CD4-positive, alpha-beta T cell treated with Interferon gamma for 1 hour (primary cell): ENCODE data around the gene TTK.

Source experiments
- DNase-seq: peaks from one replicate; pipeline ENCODE4 v3.0.0-alpha.2; 2020

Gene TTK

DNA sequence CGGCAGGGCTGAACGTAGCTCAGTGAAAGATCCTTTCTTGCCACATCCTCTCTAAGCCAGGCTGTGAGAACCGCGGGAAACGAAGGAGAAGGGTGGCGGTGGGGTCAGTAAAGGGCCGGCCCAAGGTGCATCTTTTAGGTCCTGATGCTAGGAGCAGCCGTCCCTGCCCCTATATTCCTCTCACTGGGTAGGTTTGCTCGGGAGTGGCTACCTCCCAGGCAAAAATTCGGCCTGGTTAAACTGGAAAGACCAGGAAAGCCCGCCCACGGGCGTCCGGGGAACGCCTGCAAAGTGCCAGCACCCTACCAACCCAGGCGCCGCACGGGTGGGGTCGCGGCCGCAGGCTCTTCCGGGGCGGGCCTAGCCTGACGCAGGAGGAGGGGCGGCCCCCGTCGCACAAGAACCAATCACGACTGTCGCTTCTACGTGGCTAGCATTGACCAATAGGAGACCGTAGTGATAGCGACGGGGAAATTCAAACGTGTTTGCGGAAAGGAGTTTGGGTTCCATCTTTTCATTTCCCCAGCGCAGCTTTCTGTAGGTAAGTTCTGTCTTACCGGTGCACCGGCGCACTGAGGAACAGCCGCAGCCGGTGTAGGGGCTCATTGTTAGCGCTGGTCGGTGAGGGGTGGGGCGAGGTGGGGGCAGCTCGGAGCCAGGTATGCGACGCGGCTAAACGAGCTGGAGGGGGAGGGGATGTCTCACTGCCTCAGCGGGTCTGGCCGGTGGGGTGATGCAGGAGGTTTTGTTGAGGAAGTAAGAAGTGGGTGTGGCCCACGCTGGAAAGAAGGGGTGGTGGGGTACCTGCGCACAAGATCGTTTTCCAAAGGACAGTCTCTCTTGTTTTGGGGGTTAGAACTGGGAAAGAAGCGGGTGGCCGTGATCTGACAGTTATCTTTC is at the start of gene TTK:
TTK (plus strand) TSS at position 477 of the 900 bp plus-strand sequence. CDS start 1,195 bp downstream, outside the sequence.
- peak; percentile 93 for DNase-seq

DNA sequence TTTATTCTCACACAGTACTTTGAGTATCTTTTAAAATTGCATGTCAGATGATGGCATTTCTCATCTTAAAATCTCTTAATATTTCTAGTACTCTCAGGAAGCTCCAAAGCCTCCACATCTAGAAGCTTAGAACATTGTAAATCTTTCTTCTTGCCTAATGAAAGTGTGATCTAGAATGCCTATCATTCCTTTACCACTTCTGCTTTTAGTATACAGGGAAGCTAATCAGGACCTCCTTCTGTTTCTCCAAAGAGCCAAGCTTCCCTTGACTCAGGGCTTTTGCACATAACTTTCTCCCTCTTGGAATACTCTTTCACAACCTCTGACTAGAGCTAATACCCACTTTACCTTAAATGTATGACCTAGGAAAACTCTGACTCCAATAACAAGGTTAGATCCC is 49.6 kb upstream of the TTK start:
- no peak for DNase-seq

DNA sequence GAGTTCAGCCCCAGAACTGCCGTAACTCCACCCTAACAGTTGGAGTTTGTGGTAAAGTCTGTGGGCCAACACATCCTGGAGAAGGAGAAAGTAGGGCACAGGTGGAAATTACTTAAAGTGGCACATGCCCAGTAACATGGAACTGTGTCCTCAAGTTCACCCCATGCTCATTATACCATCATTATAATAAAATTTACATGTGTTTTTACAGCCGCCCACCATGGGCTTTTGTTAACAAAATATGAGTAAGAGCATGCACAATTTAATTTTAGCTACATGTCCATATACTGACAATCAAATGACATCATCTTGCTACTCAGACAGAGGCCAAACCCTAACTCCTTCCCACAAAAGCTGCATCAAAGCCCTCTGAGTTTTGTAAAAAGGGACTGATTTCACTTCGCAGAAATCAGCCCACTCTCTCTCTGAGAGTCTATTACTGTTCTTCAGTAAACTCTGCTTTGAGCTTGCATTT is 39.8 kb upstream of the TTK start:
- no peak for DNase-seq

DNA sequence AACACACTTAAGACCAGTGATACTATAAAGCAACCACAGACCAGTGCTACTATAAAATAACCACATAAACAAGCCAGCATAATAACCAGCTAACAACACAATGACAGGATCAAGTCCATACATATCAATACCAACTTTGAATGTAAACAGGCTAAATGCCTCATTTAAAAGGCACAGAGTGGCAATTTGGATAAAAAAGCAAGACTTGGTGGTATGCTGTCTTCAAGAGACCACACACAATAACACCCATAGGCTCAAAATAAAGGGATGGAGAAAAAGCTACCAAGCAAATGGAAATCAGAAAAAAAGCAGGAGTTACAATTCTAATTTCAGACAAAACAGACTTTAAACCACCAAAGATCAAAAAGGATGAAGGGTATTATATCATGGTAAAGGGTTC is 37.3 kb upstream of the TTK start:
- no peak for DNase-seq

DNA sequence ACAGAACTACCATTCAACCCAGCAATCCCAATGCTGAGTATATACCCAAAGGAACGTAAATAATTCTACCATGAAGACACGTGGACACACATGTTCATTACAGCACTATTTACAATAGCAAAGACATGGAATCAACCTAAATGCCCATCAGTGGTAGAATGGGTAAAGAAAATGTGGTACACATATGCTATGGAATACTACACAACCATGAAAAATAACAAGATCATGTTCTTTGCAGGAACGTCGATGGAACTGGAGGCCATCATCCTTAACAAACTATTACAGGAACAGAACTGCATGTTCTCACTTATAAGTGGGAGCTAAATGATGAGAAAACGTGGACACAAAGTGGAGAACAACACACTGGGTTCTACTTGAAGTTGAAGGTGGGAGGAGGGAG is 34.7 kb upstream of the TTK start:
- DNase-seq = no peak

DNA sequence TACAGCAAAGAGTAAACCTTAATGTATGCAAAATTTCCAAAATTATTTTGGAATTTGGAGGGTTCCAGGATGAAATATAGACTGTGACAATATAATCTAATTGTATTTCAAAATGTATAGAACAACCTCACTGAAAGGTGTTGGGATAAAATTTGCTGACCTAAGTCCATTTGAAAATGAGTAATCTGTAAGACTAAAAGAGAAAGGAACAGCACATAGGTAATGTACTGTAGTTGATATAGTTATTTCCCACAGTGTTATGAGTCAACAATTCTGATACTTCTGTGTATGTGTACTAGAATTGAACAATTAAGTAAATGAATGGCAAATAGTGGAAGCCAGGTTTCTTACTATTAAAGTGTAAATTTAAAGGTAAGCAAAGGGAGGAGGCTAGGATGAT is 33.3 kb upstream of the TTK start:
- no peak for DNase-seq

DNA sequence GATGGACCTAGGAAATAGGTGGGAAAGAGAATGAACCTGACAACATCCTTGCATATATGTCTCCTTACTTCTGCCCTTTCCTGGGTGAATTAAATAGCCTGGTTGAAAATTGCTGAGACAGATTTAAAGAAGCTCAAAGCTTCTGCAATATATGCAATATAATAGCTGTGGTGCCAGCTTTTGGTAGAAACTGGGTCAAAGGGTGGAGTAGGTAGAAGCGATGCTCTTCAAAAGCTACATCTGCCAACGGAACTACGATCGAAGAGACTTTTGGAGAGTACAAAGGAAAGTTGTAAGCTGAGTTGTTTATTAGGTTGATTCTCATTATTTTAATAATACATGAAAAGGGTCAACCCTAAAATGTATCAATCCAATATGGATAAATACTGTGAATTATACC is 22.8 kb upstream of the TTK start:
- DNase-seq = no peak

DNA sequence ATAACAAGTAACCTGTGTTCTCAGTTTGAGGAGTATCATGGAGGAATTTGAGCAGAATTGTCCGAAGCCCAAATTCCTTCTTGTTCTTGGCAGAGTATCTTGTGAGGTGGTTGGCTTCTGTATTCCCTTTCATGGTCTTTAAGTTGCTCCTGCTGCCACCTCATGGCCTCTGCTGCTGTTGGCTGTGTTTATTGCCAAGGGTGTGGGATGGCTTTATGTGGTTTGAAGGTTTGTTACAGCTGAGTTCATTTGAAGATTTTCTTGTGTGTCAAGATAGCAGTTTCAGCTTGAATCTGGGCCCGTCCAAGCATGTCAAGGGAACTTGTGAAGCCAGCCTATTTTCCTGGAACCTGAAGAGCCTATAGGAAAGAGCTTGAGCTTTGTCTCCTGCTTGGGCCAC is 20.2 kb upstream of the TTK start:
- no peak for DNase-seq

DNA sequence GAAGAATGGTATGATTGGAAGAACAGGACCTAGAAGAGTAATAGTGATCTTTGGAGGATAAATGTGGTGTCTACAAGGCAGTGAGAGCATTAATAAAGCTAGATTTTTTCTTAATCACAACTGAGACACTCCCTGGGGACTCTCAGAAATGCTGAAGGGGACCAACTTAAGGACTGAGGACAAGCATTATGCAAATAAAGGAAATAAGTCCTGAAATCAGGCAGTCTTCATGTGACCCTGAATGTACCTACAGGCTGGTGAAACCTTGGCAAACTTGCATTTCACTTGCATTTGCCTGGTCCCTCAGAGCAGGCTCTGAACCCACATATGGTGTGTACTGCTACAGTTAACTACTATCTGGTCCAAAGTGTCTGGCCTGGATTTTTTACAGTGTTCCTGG is 19.3 kb upstream of the TTK start:
- no peak for DNase-seq

DNA sequence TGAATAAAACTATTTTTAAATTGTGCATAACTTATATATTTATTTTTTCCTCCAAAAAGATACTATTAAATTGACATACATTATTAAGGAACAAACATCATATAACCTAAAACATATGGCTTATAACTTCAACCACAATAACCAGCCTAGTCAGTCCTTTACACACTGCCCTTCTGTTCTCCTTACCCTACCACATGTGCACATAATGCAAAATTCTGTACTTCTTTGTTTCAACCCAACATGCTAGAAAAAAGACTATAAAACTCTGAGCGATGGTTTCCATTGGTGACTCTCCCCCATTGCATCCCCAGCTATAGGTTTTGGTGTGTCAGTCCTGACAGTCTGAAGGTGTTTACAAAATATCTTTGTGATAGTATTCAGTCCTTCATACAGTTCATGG is 14.8 kb upstream of the TTK start:
- no peak for DNase-seq

DNA sequence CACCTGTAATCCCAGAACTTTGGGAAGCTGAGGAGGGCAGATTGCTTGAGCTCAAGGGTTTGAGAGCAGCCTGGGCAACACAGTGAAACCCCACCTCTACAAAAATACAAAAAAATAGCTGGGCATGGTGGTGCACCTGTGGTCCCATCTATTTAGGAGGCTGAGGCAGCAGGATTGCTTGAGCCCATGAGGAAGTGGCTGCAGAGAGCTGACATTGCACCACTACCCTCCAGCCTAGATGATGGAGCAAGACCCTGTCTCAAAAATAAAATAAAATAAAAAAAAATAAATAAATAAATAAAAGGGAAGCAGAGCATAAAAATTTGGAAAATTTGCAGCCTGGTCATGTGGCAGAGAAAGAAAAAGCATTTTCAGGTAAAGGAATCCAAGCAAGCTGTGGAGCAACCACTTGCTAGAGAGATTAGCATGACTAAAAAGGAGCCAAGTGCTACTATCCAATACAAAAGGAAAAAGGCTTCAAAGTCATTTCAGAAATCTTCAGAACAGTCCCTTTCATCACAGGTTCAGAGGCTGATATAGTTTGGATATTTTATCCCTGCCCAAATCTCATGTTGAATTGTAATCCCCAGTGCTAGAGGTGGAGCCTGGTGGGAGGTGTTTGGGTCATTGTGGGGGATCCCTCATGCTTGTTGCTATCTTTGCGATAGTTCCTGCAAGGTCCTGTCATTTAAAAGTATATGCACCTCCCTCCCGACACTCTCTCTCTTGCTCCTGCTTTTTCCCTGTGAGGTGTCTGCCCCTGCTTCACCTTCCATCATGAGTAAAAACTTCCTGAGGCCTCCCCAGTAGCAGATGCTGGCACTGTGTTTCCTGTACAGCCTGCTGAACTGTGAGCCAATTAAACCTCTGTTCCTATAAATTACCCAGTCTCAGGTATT is 11.2 kb upstream of the TTK start:
- DNase-seq = no peak

DNA sequence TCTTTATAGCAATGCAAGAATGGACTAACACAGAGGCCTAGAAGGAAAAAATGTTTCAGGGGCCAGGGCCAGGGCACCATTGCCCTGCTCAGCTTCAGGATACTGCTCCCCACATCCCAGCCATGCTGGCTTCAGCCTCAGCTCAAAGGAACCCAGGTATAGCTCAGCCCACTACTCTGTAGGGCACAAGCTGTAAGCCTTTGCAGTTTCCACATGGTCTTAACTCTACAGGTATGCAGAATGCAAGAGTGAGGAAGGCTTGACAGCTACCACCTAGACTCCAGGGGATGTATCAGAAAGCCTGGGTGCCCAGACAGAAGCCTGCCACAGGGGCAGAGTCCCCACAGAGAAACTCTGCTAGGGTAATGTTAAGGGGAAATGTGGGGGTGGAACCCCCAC is 10.5 kb upstream of the TTK start:
- DNase-seq = no peak

DNA sequence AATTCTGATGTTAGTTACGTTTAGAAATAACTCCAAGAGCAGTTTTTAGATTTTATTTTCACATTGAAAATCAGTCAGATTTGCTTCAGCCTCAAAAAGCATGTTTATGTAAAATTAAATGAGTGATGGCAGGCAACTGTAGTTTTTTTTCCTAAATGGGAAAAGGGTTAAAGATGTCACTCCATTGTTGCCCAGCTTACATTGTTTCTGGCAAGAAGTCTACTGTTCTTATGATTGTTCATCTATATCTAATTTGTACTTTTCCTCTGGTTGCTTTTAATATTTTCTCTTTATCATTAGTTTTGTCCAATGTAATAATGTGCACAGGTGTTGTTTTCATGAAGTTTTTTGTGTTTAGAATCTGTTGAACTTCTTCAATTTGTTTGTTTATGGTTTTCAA is 6.7 kb upstream of the TTK start:
- DNase-seq = no peak

DNA sequence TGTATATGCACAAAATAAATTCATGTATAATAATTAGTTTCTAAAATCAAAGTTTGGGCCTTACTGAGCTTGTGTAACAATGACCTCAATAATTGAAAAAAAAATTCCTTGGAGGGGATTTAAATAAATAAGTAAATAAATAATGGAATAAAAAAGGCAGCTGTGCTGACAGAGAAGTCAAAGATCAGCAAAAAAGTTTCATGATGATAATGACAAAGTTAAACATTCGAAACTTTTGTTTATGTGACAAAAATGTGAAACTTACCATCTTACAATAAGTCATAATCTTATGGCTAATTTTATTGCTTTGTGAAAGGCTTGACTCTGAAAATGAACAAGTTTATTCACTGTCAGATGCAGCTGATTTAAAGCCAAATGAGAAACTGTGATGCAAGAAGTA is 3.1 kb upstream of the TTK start:
- no peak for DNase-seq

DNA sequence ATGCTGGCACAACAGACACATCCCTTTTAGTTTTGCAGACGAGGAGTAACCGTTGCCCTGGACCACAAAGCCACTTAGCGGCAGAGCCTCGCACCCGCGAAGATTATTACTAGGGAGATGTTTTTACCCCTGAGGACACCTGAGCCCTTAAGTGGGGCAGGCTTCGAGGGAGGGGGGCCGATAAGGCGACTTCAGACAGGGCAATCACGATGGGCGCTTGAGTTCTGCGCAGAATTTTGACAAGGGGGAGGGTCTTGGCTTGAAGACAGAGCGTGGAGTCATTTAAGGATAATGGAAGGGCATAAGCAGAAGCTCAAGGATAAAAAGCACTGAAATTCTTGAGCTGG is 650 bp upstream of the TTK start:
- DNase-seq = peak; percentile 32

DNA sequence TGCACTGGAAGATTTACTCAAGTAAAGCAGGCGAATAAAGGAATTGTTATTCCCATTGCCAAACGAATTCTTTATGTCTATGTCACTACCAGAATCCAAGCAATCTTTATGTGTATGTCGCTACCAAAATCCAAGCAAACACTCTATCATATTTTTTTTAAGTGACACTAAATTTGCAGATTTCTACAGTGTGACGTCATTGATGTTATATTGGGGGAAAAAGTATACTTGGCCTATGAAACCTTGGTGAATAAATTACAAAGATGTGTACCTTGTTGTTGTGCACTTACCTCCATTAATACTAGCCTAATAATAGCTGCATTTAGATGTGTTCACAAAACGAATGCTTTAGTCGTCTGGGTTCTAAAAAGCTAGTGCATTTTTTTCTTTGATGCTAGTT is 957 bp downstream of the TTK start:
- DNase-seq = no peak

DNA sequence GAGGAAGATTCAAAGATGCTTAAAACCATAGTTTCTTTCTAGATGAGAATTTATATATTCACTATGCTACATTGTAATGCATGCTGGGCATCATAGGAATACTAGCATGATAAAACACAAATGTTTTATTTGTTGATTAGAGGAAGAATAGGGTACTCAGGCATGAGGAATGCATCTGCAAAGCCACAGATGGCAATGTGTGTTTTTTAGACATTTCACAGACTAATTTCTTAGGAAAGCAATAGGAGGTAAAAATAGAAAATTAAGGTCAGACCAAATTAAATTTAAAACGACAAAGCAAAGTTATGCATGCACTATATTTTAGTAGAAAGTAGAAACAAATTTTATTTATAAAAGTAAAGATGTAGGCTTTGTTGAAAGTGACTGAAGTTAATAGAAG is 2.1 kb downstream of the TTK start:
- DNase-seq = no peak

DNA sequence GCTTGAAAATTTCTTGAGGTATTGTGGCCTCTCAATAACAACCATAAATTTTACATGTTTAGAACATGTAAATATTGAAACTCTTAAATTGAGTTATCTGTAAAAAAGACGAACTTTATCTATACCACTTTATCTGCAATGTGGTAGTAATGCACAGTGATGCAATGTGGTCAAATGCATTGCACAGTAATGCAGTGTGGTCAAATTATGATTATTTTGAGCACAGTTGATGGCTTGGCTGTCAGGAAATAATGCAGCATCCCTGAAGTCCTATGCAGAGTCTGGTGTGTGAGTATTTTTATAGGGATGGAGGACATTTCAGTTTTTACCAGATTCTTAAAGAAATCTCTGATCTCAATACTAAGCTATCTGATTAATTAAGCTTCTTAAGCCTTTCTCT is 5.1 kb downstream of the TTK start:
- DNase-seq = no peak

DNA sequence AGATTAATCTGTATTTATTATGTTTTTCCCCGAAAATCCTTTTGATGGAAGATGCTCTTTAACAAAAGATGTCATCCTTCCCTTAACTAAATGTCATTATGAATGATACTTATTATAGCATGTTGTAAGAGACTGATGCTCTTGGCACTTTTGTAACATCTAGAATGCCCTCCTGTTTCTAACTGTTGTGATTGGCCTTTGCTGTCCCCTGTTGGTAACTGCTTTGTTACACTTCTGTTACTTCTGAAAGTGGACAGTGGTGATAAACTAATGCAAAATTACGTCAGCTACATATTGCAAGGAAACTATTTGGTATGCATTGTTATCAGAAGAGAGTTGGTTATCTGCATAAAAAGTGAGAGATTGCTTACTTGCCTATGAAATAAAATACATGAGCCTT is 5.8 kb downstream of the TTK start:
- DNase-seq = no peak

DNA sequence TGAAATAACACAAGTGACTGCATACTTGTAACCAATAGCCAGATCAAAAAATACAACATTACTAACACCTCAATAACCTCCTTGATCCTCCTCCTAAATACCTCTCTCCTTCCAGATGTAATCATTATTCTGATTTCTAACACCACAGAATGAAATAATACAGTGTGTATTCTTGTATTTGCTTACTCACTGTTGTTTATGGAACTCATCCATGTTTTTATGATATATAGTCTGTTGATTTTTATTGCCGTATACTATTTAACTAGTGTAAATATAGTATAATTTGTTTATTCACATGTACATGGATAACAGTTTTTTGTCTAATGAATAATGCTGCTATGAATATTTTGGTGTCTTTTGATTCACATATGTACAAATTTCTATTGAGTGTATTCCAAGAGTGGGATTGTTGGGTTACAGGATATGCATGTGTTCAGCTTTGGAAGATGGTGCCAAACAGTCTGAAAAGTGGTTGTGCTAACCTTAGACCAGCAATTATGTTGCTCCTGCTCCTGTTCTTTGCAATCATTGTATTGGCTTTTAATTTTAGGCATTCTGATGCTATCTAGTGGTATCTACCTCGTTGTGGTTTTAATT is 11.5 kb downstream of the TTK start:
- DNase-seq = no peak

DNA sequence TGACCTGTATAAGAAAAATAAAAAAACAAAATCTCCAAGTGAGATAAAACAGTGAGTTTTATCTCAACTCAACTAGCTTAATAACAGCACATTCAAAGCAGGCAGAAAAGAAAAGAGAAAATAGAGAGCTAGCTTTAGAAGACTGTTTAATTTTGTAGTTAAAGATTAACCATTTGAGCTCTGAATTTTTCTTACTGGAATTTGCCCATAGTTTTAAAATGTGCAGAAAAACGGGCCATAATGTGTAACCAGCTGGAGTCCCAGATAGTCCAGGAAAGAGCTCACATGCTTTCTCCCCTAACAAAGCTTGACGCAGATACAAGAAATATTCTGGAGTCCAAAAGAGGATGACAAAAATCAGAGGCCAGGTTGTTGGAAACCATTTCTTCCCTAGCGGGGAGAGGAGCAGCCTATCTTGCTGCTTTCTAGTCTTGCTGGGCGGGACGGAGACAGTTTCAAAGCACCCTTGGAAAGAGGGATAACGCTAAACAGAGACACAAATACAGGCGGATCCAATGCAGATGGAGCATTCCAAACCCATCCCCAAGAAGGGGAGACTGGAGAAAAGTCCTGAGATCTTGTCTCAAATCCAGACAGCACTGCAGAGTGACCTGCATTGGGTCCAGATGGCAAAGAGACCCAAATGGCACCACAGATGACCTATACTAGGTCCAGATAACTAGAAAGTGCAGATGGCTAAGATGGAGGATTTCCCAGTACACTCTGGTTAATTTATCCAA is 16.1 kb downstream of the TTK start:
- no peak for DNase-seq

DNA sequence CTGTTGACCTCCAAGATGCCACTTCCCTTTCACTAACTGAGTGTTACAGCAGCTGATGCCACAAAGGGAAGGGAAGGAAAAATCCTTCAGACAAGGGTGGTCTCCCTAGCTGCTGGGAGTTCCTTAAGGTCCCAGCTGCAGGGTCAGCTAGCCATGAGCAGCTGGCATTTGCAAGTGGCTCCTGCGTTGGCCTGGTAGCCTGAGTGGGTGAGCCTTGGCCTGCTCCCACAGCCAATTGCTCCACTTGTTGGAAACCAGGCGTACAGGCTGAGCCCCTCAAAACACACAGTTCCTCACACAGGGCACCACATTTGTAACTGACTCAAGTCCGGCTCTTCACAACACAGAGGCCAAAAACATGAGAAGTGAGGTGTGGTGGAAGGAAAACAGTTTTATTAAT is 16.7 kb downstream of the TTK start:
- no peak for DNase-seq

DNA sequence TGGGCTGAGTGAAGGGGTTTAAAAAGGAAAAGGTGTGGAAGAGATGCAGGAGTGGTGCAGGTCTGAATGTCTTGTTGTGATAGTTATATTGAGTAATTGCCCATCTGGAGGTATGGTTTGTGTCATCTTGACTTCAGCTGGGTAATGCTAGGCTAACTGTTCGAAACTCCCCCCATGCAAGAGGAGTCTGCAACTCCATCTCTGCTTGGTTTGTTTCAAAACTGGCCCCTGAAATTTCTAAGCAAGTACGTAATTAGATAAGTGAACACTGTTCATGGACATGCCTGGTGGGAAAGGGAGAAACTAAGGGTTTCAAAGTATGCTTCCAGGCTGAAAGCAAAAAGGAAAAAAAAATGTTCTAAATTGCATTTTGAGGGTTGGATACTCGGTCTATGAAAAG is 17.1 kb downstream of the TTK start:
- no peak for DNase-seq
